Activated CD8-positive, alpha-beta memory T cell treated with anti-CD3 and anti-CD28 coated beads for 1 hour (primary cell): ENCODE data around the gene RCSD1.

ENCODE experiments used
- DNase-seq, 2 donors: peaks; one replicate each; pipeline ENCODE4 v3.0.0-alpha.2; 2020; ENCODE audit warnings: low read depth in 1 of 2; ENCODE audit errors: extremely low read depth in 1 of 2

Gene RCSD1

GRCh38 chr1:167617153-167618147 is 12.6 kb upstream of the RCSD1 start:
- DNase-seq: no peak

- DNase-seq: no peak
These were observed 11.7 kb upstream of the RCSD1 start for GRCh38 chr1:167618366-167618765.

GRCh38 chr1:167618789-167619188 is 11.2 kb upstream of the RCSD1 start:
- DNase-seq: no peak

- DNase-seq: no peak
These were observed 10.0 kb upstream of the RCSD1 start for GRCh38 chr1:167620002-167620401.

- DNase-seq: no peak
These were observed 8.2 kb upstream of the RCSD1 start for GRCh38 chr1:167621780-167622313.

- no peak for DNase-seq
These were observed 6.1 kb upstream of the RCSD1 start for GRCh38 chr1:167623951-167624350.

GRCh38 chr1:167625040-167625823 is 4.8 kb upstream of the RCSD1 start:
- no peak for DNase-seq

- no peak for DNase-seq
These were observed 2.5 kb upstream of the RCSD1 start for GRCh38 chr1:167627615-167627864.

GRCh38 chr1:167627865-167628641 is 2.0 kb upstream of the RCSD1 start:
- DNase-seq: peak; percentile 33 to 47

- DNase-seq: no peak
These were observed 1.1 kb upstream of the RCSD1 start for GRCh38 chr1:167628741-167629515.

GRCh38 chr1:167630568-167631385 is 745 bp downstream of the RCSD1 start:
- no peak for DNase-seq

GRCh38 chr1:167631386-167631935 is 1.4 kb downstream of the RCSD1 start:
- DNase-seq: no peak

- no peak for DNase-seq
These were observed 2.0 kb downstream of the RCSD1 start for GRCh38 chr1:167631936-167632614.

GRCh38 chr1:167633258-167633944 is 3.4 kb downstream of the RCSD1 start:
- DNase-seq: no peak

GRCh38 chr1:167634435-167634834 is 4.4 kb downstream of the RCSD1 start:
- DNase-seq: no peak

GRCh38 chr1:167635156-167635648 is 5.2 kb downstream of the RCSD1 start:
- no peak for DNase-seq

- DNase-seq: no peak
These were observed 5.9 kb downstream of the RCSD1 start for GRCh38 chr1:167635941-167636340.

GRCh38 chr1:167638064-167638463 is 8.0 kb downstream of the RCSD1 start:
- DNase-seq: no peak
